HepG2 (cell line): Measurements from ENCODE around the gene GRID1. TPM values are rescaled to one million over a fixed set of nuclear protein-coding genes. Genes with fewer than 3 reads are reported as not detected.

ENCODE experiments used
- ATAD3A ChIP-seq: sonication (generic); formaldehyde crosslinking; IDR thresholded peaks from 2 replicates; pipeline ENCODE4 v1.4.0; 2020; ENCODE audit warnings: missing genetic modification reagents
- CENPX ChIP-seq: sonication (generic); formaldehyde crosslinking; IDR thresholded peaks from 2 replicates; pipeline ENCODE4 v1.9.0; 2021; ENCODE audit warnings: mild to moderate bottlenecking, missing genetic modification reagents, moderate library complexity
- CTCF ChIP-seq: sonication (generic); formaldehyde crosslinking; IDR thresholded peaks from 2 replicates; pipeline ENCODE4 v1.5.0; 2020; ENCODE audit warnings: mild to moderate bottlenecking, missing genetic modification reagents, moderate library complexity
- ELF1 ChIP-seq: sonication (generic); formaldehyde crosslinking; IDR thresholded peaks from 2 replicates; pipeline ENCODE4 v1.4.0; 2020; ENCODE audit warnings: missing genetic modification reagents
- HIVEP1 ChIP-seq: sonication (generic); formaldehyde crosslinking; IDR thresholded peaks from 2 replicates; pipeline ENCODE4 v1.4.0; 2020; ENCODE audit warnings: mild to moderate bottlenecking, missing genetic modification reagents
- HMGA1 ChIP-seq: sonication (generic); formaldehyde crosslinking; conservative IDR thresholded peaks from 2 replicates; pipeline ENCODE4 v1.4.0; 2020; ENCODE audit warnings: missing genetic modification reagents
- HOXD1 ChIP-seq: sonication (generic); formaldehyde crosslinking; IDR thresholded peaks from 2 replicates; pipeline ENCODE4 v1.5.0; 2020; ENCODE audit warnings: missing genetic modification reagents
- KLF13 ChIP-seq: sonication (generic); formaldehyde crosslinking; IDR thresholded peaks from 2 replicates; pipeline ENCODE4 v1.4.0; 2020; ENCODE audit warnings: mild to moderate bottlenecking, missing genetic modification reagents
- KLF9 ChIP-seq: IDR thresholded peaks from 2 replicates; pipeline ENCODE4 v1.6.1; 2016; ENCODE audit warnings: low read depth
- MAFF ChIP-seq: IDR thresholded peaks from 2 replicates; pipeline ENCODE4 v1.6.1; 2011; ENCODE audit warnings: low read depth, low read length, improper control_type of control experiment
- NPAS2 ChIP-seq: sonication (generic); formaldehyde crosslinking; IDR thresholded peaks from 2 replicates; pipeline ENCODE4 v1.8.0; 2022; ENCODE audit warnings: mild to moderate bottlenecking, missing genetic modification reagents, borderline replicate concordance
- PCBP1 ChIP-seq: fragments of 200-400 bp; formaldehyde crosslinking; IDR thresholded peaks from 2 replicates; pipeline ENCODE4 v1.6.1; 2017; ENCODE audit warnings: mild to moderate bottlenecking, low read depth, low read length, borderline replicate concordance
- PRDM4 ChIP-seq: sonication (generic); formaldehyde crosslinking; IDR thresholded peaks from 2 replicates; pipeline ENCODE4 v1.9.0; 2021; ENCODE audit warnings: missing genetic modification reagents, borderline replicate concordance
- PRMT3 ChIP-seq: sonication (generic); formaldehyde crosslinking; IDR thresholded peaks from 2 replicates; pipeline ENCODE4 v1.8.1; 2022; ENCODE audit warnings: low read depth, mild to moderate bottlenecking, moderate library complexity, missing genetic modification reagents, borderline replicate concordance
- RBM22 ChIP-seq: fragments of 200-400 bp; formaldehyde crosslinking; optimal IDR thresholded peaks from 2 replicates; pipeline ENCODE3; 2017; ENCODE audit warnings: mild to moderate bottlenecking, low read length, moderate library complexity
- RELA ChIP-seq: sonication (generic); formaldehyde crosslinking; IDR thresholded peaks from 2 replicates; pipeline ENCODE4 v1.4.0; 2020; ENCODE audit warnings: missing genetic modification reagents
- SAP130 ChIP-seq: IDR thresholded peaks from 2 replicates; pipeline ENCODE4 v1.6.1; 2016; ENCODE audit warnings: low read depth
- SRF ChIP-seq: IDR thresholded peaks from 2 replicates; pipeline ENCODE4 v1.6.1; 2011; ENCODE audit warnings: mild to moderate bottlenecking, low read depth, low read length, moderate library complexity
- SRY ChIP-seq: sonication (generic); formaldehyde crosslinking; IDR thresholded peaks from 2 replicates; pipeline ENCODE4 v1.8.0; 2022; ENCODE audit warnings: mild to moderate bottlenecking, missing genetic modification reagents
- ZFAT ChIP-seq: sonication (generic); formaldehyde crosslinking; conservative IDR thresholded peaks from 2 replicates; pipeline ENCODE4 v1.8.1; 2023; ENCODE audit warnings: missing genetic modification reagents, inconsistent platforms
- ZNF20 ChIP-seq: sonication (generic); formaldehyde crosslinking; IDR thresholded peaks from 2 replicates; pipeline ENCODE4 v1.4.0; 2020; ENCODE audit warnings: mild to moderate bottlenecking, moderate library complexity, missing genetic modification reagents
- ZNF317 ChIP-seq: sonication (generic); formaldehyde crosslinking; IDR thresholded peaks from 2 replicates; pipeline ENCODE4 v1.5.0; 2020; ENCODE audit warnings: mild to moderate bottlenecking, missing genetic modification reagents
- ZNF564 ChIP-seq: sonication (generic); formaldehyde crosslinking; IDR thresholded peaks from 2 replicates; pipeline ENCODE4 v1.8.1; 2023; ENCODE audit warnings: mild to moderate bottlenecking, missing genetic modification reagents
- ZNF737 ChIP-seq: sonication (generic); formaldehyde crosslinking; IDR thresholded peaks from 2 replicates; pipeline ENCODE4 v1.5.0; 2020; ENCODE audit warnings: missing genetic modification reagents, mild to moderate bottlenecking, borderline replicate concordance
- ZNF746 ChIP-seq: sonication (generic); formaldehyde crosslinking; IDR thresholded peaks from 2 replicates; pipeline ENCODE4 v1.8.0; 2022; ENCODE audit warnings: mild to moderate bottlenecking, missing genetic modification reagents
- ZUFSP ChIP-seq: sonication (generic); formaldehyde crosslinking; IDR thresholded peaks from 2 replicates; pipeline ENCODE4 v1.9.0; 2021; ENCODE audit warnings: missing genetic modification reagents, mild to moderate bottlenecking, borderline replicate concordance
- polyA plus RNA-seq, 8 experiments: library from polyadenylated mRNA; depleted of rRNA in 3 of 8; stranded (reverse) in 7 of 8; unstranded in 1 of 8; fragments of >200 nt; fragmentation: Illumina TruSeq in 4 of 8; extraction: Trizol in 4 of 8; gene quantifications; 2 replicates each; pipeline versions ENCODE4 v1.2.1 to v1.2.3, GENCODE V29; 2011 to 2016; ENCODE audit warnings: low read depth in 4 of 8, missing spikeins in 1 of 8, mixed read lengths in 1 of 8; ENCODE audit not compliant: insufficient read depth in 1 of 8
- total RNA-seq, 5 experiments: library from RNA; depleted of rRNA; stranded (reverse); fragments of >200 nt; fragmentation: Illumina TruSeq; extraction: Trizol; gene quantifications; 2 replicates each; pipeline ENCODE4 v1.2.3, GENCODE V29; 2016; ENCODE audit warnings: low read depth in 1 of 5

GRID1 gene
- total and polyA plus RNA-seq, 2 of the 13 experiments (the other 11 are each of a cell fraction or from before 2014, with no cell fraction given) = 0.05 TPM; not detected in 1

- TF ChIP-seq PRDM4 = no peak; the same call in 1 of the 2 replicates
- no peak; the same call in 1 of the 2 replicates for TF ChIP-seq SRY (CRISPR knock-in tag)
- peak; percentile 56; the same call in 1 of the 2 replicates for TF ChIP-seq PCBP1
- no peak for TF ChIP-seq CENPX
- TF ChIP-seq CTCF (CRISPR knock-in tag) = peak; percentile 99
- TF ChIP-seq KLF13 (CRISPR knock-in tag) = 0 out of 2 replicates have a peak, but pooled peaks have one; percentile 33
- no peak for TF ChIP-seq ZFAT (CRISPR knock-in tag)
- peak; percentile 33; the same call in 1 of the 2 replicates for TF ChIP-seq ZNF20 (CRISPR knock-in tag)
- TF ChIP-seq PRMT3 (CRISPR knock-in tag) = no peak
- no peak; the same call in 1 of the 2 replicates for TF ChIP-seq ZNF746 (CRISPR knock-in tag)
- TF ChIP-seq ZUFSP (CRISPR knock-in tag) = no peak
- TF ChIP-seq MAFF = no peak
- TF ChIP-seq ATAD3A = no peak
- TF ChIP-seq SRF = no peak
- peak; percentile 81 for TF ChIP-seq SAP130 (CRISPR knock-in tag)
- peak; percentile 35; the same call in 1 of the 2 replicates for TF ChIP-seq HIVEP1 (CRISPR knock-in tag)
- peak; percentile 69 for TF ChIP-seq ELF1 (CRISPR knock-in tag)
- TF ChIP-seq KLF9 (CRISPR knock-in tag) = peak; percentile 46; the same call in 1 of the 2 replicates
- no peak for TF ChIP-seq NPAS2
- TF ChIP-seq HMGA1 = no peak
- TF ChIP-seq RELA (CRISPR knock-in tag) = no peak; the same call in 1 of the 2 replicates
- no peak for TF ChIP-seq ZNF737 (CRISPR knock-in tag)
- TF ChIP-seq ZNF564 (CRISPR knock-in tag) = peak; percentile 94
- no peak for TF ChIP-seq RBM22
- peak; percentile 34; the same call in 1 of the 2 replicates for TF ChIP-seq HOXD1 (CRISPR knock-in tag)
- peak; percentile 40; the same call in 1 of the 2 replicates for TF ChIP-seq ZNF317 (CRISPR knock-in tag)
Observed at GRCh38 chr10:86399879-86400704, 33.5 kb upstream of the GRID1 start (continued).
